ENCODE data around the gene CRY1.
"Not testable (repeated sequence)": the region's sequence is repeated elsewhere in the genome, so short reads cannot be mapped to it uniquely, and the experiment has no call there.

Gene CRY1

GRCh38 chr12:106997916-106998315 is 95.4 kb downstream of the CRY1 start:
- no peak for DNase-seq

GRCh38 chr12:106996102-106996501 is 97.2 kb downstream of the CRY1 start:
- not testable (repeated sequence) for DNase-seq

DNA sequence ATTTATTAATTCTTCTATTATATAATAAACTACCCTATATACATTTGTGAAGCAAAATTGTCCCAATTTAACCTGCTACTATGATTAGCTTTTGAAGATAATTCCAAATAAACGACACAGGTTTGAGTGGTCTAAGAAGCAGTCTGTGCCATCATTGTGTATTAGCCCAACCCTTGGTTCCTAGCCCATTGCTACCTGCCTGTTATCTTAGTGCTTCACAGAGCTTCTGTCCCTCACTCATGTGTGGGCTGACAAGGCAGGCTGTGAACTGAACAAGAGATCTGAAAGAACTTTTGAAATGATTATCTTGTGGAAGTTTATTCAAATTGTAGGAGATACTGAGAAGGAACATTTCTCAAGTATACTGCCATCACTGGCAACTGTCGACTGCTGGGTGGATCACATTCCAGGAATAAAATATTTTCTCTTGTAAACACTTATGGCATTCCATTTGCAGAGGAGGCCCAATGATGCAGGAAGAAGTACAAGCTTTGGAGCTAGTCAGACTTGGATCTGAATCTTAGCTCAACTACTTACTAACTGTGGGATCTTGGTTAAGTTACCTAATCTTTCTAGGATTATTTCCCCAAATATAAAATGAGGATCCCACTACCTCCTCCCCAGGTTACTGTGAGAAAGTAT is 98.6 kb downstream of the CRY1 start:
- DNase-seq: no peak

- no peak for DNase-seq
Observed at GRCh38 chr12:106987846-106988245, 105.5 kb downstream of the CRY1 start.

DNA sequence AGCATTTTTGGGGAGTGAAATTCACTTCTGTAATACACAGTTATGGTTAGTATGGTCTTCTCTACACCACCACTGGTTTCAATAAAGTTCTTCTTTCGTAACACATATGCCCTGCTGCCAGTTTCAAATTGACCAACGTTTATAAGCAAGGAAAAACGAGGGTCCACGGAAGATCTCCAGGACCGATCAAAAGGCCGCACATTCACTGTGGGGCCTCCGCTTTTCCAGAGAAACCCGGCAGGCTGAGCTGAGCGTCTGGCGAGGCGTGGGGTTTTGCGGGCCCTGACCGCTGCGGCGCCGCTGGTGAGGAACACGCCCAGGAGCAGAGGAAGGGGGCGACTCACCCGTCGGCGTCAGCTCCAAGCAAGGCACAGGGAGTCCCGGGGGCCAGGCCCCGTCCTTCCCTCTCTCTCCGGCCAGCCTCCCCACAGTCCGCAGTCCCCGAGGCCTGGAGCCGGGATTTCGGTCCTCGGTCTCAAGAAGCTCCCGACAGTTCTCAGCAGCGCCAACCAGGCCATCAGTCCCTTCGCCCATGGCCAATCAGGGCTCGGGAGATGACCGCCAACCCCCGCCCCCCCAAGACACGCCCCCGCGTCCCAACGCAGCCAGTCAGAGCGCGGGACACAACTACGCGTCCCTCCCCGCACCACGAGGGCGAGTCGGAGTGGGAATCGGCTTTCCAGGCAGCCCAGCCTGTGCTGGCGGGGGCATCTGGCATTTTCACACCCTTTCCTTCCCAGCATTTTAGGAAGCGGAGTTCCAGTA is 106.5 kb downstream of the CRY1 start, which contains the start of gene MTERF2:
TSS of gene MTERF2 (minus strand) at position 522 of the 765 bp plus-strand sequence. CDS start 8,432 bp downstream, outside the sequence.
- DNase-seq: peak; percentile 82

GRCh38 chr12:106986135-106986534 is 107.2 kb downstream of the CRY1 start:
- no peak for DNase-seq

GRCh38 chr12:106985479-106985878 is 107.9 kb downstream of the CRY1 start:
- DNase-seq: no peak

- DNase-seq: peak; percentile 7
Observed at GRCh38 chr12:106984588-106985137, 108.7 kb downstream of the CRY1 start.

DNA sequence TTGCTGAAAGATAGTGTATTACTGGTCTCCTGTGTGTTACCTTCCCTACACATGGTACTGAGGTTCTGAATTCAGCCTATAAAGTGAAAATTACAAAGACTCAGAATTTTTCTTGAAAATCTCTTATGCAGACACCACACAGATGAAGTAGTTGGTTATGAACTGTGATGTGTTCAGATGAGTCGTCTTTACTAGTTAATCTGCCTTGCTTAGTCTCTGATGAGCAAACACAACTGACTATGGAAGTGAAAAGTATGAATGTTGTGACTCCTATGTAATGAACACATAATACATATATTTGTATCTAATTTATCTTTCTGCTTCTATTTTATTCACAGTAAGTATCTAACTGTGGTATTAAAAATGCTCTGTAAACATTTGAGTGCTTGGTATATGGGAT is 111.1 kb downstream of the CRY1 start:
- DNase-seq: no peak

- no peak for DNase-seq
Observed at GRCh38 chr12:106981788-106982187, 111.6 kb downstream of the CRY1 start.

DNA sequence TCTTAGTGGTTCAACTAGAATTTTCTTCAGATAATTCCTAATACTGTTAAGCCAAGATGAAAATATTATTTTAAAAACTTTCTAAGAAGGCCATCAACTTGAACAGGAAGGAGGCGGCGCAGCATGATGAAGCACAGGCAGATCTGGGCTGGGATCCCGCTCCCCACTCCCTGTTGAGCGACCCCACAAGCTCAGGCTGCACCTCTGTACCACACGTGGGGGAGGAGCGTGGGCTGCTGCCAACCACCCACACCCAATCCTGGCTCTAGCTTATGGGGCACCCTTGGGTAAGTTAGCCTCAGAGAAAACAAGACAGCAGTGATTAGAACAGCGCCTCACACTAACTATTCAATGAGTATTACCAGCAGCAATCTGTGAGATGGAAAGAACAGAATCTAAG is 112.4 kb downstream of the CRY1 start:
- DNase-seq: no peak

GRCh38 chr12:106978035-106978800 is 115.1 kb downstream of the CRY1 start:
- no peak for DNase-seq

- no peak for DNase-seq
Observed at GRCh38 chr12:106976668-106977067, 116.7 kb downstream of the CRY1 start.

GRCh38 chr12:106975993-106976658 is 117.2 kb downstream of the CRY1 start:
- no peak for DNase-seq

DNA sequence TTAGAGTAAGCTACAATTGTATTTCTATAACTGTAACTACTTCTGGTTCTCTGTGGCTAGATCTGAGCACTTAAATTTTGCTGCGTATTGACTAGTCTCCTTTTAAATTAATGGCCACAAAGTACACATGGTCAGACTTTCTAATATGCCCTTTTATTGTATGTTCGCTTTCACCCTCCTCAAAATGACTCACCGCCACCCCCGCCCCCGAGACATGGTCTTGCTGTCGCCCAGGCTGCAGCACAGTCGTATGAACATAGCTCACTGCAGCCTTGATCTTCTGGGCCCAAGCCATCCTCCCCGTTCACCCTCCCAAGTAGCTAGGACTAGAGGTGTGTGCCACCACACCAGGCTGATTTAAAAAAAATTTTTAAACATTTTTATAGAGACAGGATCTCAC is 118.3 kb downstream of the CRY1 start:
- DNase-seq: no peak

- DNase-seq: no peak
Observed at GRCh38 chr12:106974511-106974910, 118.8 kb downstream of the CRY1 start.

DNA sequence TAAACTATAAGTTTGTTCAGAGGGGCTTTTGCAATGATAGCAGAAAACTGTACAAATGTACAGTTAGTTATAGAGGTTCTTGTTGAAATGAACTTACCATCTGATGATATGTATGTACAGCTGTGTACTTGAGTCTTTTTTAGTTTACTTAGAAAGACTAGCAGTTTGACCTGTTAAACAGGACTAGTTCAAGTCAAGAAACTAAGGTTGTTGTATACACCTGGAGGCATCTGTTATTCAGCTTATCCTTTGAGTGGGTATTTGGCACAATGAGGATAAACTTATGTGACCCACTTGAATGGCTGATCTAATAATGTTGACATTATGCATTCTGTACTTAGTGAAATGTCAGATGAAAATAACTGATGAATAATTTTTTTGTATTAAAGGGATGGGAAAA is 119.8 kb downstream of the CRY1 start:
- no peak for DNase-seq

DNA sequence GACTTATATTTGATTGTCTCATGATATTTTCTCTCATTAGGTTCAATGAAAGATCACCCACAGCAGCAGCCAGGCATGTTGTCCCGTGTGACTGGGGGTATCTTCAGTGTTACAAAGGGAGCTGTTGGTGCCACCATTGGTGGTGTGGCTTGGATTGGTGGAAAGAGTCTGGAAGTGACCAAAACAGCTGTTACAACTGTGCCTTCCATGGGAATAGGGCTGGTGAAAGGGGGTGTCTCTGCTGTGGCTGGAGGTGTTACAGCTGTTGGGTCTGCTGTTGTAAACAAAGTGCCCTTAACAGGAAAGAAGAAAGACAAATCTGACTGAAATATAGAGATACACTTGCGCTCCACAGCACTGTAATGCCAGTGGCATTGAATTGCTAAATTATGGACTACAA is 122.3 kb downstream of the CRY1 start:
- no peak for DNase-seq

DNA sequence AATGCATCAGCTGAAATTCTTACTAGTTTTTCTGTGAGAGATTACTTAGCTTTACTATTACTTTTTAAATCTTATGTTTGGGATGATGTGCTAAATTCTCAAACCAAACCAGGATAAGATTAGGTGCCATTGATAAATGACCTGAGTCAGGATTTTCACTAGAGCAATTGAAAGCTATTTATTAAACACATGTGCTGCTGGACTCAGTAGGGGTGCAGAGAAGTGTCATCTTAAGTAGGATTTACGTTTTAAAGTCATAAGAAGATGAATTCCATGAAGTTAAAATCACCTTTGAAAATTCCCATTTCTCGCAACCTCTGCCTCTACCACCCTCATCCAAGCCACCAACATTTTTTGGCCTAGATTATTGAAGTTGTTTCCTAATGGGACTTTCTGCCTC is 128.8 kb downstream of the CRY1 start:
- DNase-seq: no peak

GRCh38 chr12:106962286-106962685 is 131.1 kb downstream of the CRY1 start:
- DNase-seq: no peak

GRCh38 chr12:106960443-106960842 is 132.9 kb downstream of the CRY1 start:
- DNase-seq: no peak

- DNase-seq: no peak
Observed at GRCh38 chr12:106957583-106957982, 135.8 kb downstream of the CRY1 start.

DNA sequence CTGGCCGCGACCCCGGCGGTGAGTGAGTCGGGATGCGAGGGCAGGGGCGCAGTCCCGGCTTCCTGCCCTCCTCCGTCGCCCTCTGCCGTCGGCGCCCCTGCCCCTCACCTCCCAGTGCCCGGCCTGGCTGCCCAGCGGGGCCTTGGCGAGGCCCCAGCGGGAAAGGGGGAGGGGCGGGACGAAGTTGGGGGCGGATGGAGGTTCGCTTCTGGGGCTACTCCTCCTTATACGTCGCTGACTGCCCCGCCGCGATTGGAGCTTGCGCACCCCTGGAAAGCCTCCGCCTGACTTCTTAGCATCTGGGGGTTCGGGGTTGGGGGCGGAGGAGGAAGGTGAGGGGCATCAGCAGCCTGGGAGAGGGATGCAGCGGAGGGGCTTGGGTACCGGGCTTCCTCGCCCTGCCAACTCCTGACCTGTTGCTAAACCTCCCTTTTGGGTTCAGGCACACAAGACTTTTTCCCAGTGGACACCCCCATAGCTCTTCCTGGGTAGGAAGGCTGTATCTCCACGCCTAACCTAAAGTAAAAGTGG is 137.2 kb downstream of the CRY1 start:
- DNase-seq: peak; percentile 64

All from CD4-positive, alpha-beta T cell treated with Interleukin-21 for 1 hour (primary cell).